HG03571 (cell line): ENCODE data around the gene MYL12B.
"Not testable (repeated sequence)": the region's sequence is repeated elsewhere in the genome, so short reads cannot be mapped to it uniquely, and the experiment has no call there.

Experiments
- ATAC-seq: cut with Tn5 transposase; IDR thresholded peaks from one replicate; pipeline ENCODE4 v1.9.1; 2021; ENCODE audit not compliant: unreplicated experiment

The MYL12B gene

DNA sequence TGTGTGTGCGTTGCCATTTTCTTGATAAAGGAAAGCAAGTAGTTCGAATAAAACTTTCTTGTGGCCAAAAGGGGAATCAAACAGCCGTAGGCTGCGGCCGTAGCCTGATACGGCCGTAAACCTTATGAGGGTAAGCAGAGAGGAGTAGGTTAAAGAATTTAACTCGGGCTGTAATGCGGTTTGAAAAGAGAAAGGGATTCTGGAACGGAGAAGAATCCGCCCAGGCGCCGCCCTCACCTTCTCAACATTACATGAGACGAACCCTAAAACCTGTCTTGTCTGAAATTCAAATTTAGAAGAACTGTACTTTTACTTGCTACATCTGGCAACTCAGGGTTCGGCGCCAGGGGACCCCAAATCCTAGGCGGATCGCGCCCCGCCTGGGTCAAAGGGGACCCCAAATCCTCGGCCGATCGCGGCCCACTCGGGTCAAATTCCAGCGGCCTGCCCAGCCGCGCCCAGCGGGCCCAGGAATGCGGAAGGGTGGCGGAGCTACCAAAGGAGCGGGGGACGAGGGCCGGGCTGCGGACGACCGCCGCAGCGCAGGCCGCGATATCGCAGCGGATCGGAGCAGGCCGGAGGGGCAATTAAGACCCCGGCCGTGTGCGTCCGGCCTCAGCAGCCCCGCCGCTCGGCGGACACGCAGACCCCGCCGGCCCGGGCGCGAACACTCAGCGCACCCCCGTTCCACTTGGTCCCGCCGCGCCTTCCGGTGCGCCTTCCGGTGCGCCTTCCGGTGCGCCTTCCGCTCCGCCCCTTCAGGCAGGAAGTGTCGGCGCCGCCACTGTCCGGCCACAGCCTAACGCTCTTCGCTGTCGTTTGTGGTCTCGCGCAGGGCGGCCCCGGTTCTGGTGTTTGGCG, at the start of gene MYL12B:
MYL12B (plus strand) TSS at position 761 of the 861 bp plus-strand sequence. CDS start 10,766 bp downstream, outside the sequence.
- ATAC-seq = peak; percentile 79

GRCh38 chr18:3212657-3213056, 49.3 kb upstream of the MYL12B start:
- no peak for ATAC-seq

GRCh38 chr18:3213300-3214059, 48.5 kb upstream of the MYL12B start:
- no peak for ATAC-seq

DNA sequence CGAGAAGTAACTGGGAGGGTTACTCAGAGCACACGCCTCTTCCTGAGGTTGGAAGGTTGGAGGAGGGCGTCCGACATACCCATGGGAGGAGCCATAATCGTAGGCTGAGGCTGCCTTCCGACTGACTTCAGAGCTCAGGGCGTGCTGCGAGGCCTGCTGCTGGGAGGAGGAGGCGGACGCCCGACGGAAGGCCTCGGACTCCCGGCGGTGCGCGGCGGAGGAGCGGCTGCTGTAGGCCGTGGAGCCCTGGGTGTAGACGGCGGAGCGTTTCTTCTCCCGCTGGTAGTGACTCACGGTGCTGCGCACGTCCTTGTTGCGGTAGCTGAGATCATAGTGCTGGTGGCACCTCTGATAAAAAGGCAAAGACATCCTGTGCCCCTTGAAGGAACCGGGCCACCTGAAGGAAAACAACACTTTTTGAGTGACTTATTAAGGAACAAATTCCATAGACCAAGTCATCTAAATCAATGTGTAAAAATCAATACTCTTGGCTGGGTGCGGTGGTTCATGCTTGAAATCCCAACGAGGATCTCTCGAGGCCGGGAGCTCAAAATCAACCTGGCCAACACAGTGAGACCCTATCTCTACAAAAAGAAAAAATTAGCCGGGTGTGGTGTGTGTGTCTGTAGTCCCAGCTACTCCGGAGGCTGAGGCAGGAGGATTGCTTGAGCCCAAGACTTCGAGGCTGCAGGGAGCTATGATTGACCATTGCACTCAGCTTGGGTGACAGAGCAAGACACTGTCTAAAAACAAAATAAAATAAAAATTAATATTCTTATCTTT, 46.9 kb upstream of the MYL12B start:
- no peak for ATAC-seq

DNA sequence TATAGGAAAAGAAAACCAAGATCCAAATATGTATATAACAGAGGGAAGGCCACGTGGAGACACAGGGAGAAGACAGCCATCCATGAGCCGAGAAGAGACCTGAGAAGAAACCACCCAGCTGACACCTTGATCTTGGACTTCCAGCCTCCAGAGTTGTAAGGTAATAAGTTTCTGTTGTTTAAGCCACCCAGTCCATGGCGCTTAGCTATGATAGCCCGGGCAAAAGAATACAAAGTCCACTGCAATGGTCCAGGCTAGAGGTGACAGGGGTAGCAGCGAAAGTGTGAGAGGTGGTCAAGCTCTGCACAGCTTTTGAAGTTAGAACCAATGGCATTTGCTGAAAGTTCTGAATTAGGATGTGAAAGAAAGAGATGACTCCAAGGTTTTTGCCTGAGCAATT, 44.9 kb upstream of the MYL12B start:
- ATAC-seq = no peak

DNA sequence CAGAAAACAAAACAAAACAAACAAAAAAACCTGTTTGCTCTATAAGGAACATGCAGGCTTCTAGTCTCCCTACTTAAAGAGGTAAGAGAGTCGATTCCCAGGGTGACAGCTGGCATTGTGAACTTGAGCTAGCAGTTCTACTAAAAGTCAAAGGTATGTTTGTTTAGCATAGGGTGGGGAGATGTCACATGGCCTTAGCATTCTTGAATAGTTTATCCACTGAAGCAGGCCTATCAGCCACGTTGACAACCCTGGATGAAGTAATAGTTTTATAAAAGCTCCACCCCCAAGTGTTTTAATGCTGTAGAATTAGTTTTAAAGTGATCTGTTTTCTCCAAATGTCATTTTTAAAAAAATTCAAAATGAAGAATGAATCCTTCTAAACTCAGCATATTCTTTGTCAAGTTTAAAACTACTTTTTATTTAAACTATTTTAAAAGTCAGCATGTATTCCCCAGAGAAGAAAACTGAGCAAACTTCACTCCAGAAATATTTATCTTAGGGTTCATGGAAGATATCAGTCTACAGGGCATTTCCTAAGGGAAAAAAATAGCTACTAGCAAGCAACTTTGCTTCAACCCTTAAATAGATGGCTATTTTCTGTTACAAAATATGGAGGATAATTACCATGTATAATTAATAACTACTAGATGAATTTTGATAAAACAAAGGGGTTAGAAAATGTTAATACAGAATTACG, 43.8 kb upstream of the MYL12B start:
- ATAC-seq = no peak

DNA sequence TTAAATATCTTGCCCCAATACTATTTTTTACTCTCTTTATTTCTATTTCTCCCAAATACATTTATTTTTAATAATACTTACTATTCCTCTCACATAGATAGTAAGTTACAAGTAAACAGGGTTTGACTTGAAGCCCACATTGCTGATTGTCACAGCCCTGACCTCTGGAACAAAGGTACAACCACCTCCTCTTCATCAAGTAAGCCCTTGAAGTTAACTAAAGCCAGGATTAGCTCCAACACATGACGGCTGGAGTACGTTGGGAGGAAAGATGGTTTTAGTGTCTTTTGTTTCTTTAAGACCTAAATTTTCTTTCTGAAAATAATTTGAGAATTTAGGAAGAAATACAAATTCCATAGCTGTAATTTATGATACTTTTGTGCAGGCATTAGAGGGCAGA, 43.1 kb upstream of the MYL12B start:
- ATAC-seq = no peak

GRCh38 chr18:3219241-3219630, 42.7 kb upstream of the MYL12B start:
- no peak for ATAC-seq

- no peak for ATAC-seq
Observed at GRCh38 chr18:3219631-3220335, 42.1 kb upstream of the MYL12B start, which contains the start of gene MYOM1. Gene MYOM1, minus strand, starts transcription at chr18:3219968. Its CDS starts 4,745 bp downstream, at chr18:3215223.

DNA sequence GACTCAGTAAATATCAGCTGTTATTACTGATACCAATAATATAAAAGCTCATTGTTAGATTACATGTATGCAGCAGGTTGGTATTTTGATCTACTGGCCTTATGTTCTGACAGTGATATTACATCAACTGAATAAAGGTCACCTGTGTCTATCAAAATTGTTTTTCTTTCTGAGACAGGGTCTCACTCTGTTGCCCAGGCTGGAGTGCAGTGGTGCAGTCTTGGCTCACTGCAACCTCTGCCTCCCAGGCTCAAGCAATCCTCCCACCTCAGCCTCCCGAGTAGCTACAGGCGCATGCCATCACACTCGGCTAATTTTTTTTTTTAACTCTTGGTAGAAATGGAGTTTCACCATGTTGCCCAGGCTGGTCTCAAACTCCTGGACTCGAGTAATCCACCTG, 41.1 kb upstream of the MYL12B start:
- not testable (repeated sequence) for ATAC-seq

DNA sequence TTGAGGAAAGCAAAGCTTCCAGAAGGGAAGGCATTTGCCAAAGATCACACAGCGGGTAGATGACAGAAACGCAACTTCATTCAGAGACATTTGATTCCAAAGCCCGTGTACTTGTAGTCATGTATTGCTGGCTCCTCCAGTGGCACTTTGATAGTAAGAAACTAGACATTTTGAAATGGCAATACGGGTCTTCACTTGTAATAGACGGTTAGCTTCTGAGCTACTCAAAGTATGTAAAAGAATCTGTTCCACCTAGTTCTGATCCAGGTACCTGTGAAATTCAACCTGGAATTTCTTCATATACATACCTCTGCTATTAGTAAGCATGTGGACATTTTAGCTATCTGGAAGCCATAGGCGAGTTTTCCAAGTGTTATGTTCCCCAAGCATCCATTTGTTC, 40.4 kb upstream of the MYL12B start:
- ATAC-seq = no peak

GRCh38 chr18:3223356-3223755, 38.6 kb upstream of the MYL12B start:
- no peak for ATAC-seq

GRCh38 chr18:3224223-3224622, 37.7 kb upstream of the MYL12B start:
- no peak for ATAC-seq

DNA sequence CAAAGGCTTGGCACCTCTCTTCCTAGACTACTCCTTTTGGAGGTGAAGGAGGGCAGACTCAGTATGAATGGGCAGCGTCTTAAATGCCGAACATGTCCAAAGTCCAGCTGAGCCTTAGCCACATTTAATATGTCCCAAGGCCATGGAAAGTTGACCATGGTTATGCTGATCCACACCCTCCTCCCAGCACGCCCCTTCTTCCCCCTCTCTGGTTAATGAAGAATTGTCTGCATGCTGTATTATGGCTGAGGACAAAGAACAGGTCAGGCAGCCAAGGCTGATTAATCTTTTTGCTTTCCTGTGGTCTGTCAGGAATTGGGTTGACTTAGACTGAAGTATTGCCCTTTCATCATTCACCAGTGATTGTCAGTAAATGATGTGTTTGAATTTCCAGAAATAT, 36.3 kb upstream of the MYL12B start:
- ATAC-seq = no peak

GRCh38 chr18:3226048-3226447, 35.9 kb upstream of the MYL12B start:
- ATAC-seq = no peak

- ATAC-seq = no peak
Observed at GRCh38 chr18:3230401-3231334, 31.3 kb upstream of the MYL12B start.

DNA sequence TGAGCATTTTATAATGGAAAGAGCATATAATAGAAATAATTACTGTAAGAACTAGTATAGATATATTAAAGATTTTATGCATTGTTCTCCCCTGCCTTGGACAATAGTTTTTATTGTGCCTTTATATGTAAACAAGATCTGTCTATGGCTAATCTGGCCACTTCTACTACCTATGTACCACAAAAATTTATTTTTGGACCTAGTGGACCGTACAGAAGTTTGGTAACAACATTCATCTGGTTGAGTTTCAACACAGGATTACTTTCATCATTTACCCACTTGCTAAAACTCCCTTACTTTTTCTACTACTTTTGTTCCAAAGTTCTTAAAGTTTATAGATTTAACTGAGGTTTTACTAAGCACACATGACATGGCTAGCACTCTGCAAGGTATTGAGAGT, 28.9 kb upstream of the MYL12B start:
- ATAC-seq = no peak

DNA sequence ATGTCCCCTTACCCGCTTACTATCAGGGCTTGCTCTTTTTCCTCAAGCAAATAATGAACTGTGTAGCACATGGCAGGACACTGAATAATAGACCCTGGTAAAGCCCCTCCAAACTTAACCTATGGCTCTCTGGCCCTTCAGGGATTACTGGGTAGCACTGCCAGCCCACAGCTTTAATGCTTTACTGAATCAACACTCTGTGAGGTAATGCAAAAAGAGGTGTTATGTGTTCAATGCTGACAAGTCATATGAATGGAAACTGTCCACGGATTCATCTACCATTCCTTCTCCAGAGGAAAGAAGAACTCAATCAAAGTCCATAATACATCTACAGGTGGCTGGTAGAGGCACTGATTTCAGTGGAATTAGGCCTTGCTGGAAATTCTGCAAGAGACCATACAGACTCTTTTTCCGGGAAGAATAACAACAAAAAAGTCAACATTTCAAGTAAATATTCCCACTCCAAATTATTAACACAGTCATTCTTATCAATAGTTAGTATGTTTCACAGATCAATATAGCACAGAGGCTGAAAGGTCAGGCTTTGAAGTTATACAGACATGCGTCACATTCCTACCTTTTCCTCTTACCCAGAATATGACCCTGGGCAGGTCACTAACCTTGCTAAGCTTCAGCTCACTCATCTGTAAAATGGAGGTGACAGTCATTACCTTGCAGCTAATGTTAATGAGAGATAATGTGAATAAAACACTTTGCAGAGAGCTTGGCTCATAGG, 28.3 kb upstream of the MYL12B start:
- ATAC-seq = no peak
